ENCODE data around the gene OR10H4. TPM values are rescaled to one million over a fixed set of nuclear protein-coding genes. Genes with fewer than 3 reads are reported as not detected.

The OR10H4 gene
- total RNA-seq, 1 donor from 2014 or later: not detected

DNA sequence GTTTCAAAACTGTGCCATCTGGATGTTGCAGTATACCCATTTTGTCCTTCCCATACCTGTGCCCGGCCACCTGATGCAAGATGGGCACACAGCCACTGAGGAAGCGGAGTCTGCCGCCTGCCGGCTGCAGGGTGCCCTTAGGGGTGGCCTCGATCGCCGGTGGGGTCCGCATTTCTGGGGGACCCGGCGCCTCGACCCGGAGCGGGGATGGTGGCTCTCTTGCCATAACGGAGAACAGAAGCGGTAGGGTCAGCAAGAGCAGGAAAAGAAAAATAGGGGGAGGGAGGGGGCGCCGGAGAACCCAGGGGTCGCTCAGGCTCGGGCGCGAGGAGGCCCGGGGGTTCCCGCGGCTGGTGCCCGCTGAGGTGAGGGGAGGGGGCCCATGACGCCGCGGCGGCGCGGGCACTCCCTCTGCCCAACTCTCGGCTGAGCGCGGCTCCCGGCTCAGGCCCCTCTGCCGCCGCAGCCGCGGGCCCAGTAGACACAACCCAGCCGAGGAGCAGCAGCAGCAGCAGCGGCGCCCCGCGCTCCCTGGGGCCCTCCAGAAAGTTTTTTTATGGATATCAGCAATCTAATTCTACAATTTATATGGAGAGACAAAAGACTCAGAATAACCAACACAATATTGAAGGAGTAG lies 37.1 kb upstream of the OR10H4 start:
- H3K27me3 Mint-ChIP-seq (ENCODE audit: low read depth): no peaks in the 10 kb centered on the region
- peaks cover 1% of the 10 kb centered on the region for H3K36me3 Mint-ChIP-seq
- no peak overlapping the region for H3K4me3 Mint-ChIP-seq
- DNase-seq (ENCODE audit: low spot score in 2 of 2, unreplicated experiment in 2 of 2): no peak
- TF ChIP-seq, protein P1, sequence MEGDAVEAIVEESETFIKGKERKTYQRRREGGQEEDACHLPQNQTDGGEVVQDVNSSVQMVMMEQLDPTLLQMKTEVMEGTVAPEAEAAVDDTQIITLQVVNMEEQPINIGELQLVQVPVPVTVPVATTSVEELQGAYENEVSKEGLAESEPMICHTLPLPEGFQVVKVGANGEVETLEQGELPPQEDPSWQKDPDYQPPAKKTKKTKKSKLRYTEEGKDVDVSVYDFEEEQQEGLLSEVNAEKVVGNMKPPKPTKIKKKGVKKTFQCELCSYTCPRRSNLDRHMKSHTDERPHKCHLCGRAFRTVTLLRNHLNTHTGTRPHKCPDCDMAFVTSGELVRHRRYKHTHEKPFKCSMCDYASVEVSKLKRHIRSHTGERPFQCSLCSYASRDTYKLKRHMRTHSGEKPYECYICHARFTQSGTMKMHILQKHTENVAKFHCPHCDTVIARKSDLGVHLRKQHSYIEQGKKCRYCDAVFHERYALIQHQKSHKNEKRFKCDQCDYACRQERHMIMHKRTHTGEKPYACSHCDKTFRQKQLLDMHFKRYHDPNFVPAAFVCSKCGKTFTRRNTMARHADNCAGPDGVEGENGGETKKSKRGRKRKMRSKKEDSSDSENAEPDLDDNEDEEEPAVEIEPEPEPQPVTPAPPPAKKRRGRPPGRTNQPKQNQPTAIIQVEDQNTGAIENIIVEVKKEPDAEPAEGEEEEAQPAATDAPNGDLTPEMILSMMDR (IDR thresholded peaks at IDR 0.05; ENCODE audit: unreplicated experiment): no peak
- no peak overlapping the region for H3K27ac Mint-ChIP-seq
- H3K4me1 Mint-ChIP-seq: no peaks in the 10 kb centered on the region
- peaks cover 67% of the 10 kb centered on the region for H3K9me3 Mint-ChIP-seq

DNA sequence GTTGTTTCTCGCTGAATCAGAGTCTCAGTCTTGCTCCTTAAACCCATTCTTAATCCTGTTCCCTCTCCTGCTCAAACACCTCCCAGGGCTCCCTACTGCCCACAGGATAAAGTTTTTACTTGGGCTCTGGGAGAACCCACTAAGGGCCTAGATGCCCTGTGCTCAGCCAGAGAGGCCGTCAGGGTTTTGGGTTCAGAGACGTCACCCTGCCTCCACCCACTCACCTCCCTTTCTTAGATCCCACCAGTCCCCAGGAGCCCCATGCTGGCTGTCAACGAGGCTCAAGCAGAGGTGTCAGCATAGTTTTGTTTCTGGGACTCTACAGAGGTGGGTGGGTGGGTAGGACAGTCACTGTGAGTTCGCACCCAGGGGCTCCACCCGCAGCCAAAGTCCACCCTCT lies 35.4 kb upstream of the OR10H4 start:
- DNase-seq (ENCODE audit: low spot score in 2 of 2, unreplicated experiment in 2 of 2): no peak
- Mint-ChIP-seq H3K4me1 (no peaks in the 10 kb centered on the region), H3K27ac (no peak overlapping the region), H3K27me3 (ENCODE audit: low read depth) (no peaks in the 10 kb centered on the region), H3K9me3 (peaks cover 74% of the 10 kb centered on the region), H3K4me3 (no peak overlapping the region), H3K36me3 (peaks cover 1% of the 10 kb centered on the region)
- TF ChIP-seq, protein P1 (IDR thresholded peaks at IDR 0.05; ENCODE audit: unreplicated experiment): no peak

DNA sequence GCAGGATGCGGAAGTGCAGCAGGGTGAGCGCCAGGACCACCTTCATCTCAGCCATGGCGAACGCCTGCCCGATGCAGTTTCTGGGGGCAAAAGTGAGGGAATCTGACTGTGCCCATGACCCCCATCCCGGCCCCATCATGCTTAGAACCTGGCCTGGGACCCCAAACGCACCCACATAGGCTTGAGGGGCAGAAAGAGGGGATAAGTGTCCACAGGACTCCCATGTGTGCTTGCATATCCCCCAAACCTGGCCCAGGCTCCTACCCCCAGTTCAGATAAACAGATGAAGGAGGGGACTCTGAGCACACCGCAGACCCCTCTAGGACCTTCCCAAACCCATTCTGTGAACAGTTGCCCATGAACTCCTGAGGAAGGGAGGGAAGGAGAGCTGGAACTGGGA lies 35.0 kb upstream of the OR10H4 start:
- H3K27ac Mint-ChIP-seq: no peak overlapping the region
- H3K27me3 Mint-ChIP-seq (ENCODE audit: low read depth): no peaks in the 10 kb centered on the region
- peaks cover 74% of the 10 kb centered on the region for H3K9me3 Mint-ChIP-seq
- H3K4me3 Mint-ChIP-seq: no peak overlapping the region
- H3K36me3 Mint-ChIP-seq: peaks cover 1% of the 10 kb centered on the region
- H3K4me1 Mint-ChIP-seq: no peaks in the 10 kb centered on the region
- DNase-seq (ENCODE audit: low spot score in 2 of 2, unreplicated experiment in 2 of 2): no peak
- TF ChIP-seq, protein P1 (IDR thresholded peaks at IDR 0.05; ENCODE audit: unreplicated experiment): no peak

DNA sequence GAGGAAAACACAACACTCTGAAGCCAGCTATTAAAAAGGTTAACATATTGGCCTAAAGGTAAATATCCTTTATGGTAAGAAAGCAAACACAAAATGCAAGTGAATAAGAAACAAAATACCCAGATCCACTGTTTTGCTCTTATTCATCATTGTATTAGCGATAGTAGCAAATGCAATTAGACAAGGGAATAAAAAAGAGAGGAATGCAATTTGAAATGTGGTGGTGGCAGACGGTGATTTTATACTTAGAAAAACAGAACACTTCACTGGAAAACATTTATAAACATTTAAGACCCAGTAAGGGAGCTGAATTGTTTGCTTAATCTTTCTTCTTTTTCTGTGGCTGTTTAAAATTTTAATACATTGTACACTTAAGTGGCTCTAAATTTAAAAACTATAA lies 33.7 kb upstream of the OR10H4 start:
- no peak overlapping the region for H3K4me3 Mint-ChIP-seq
- TF ChIP-seq, protein P1 (IDR thresholded peaks at IDR 0.05; ENCODE audit: unreplicated experiment): no peak
- peaks cover 1% of the 10 kb centered on the region for H3K36me3 Mint-ChIP-seq
- H3K27ac Mint-ChIP-seq: no peak overlapping the region
- no peaks in the 10 kb centered on the region for H3K4me1 Mint-ChIP-seq
- H3K27me3 Mint-ChIP-seq (ENCODE audit: low read depth): no peaks in the 10 kb centered on the region
- DNase-seq (ENCODE audit: low spot score in 2 of 2, unreplicated experiment in 2 of 2): no peak
- peaks cover 72% of the 10 kb centered on the region for H3K9me3 Mint-ChIP-seq

DNA sequence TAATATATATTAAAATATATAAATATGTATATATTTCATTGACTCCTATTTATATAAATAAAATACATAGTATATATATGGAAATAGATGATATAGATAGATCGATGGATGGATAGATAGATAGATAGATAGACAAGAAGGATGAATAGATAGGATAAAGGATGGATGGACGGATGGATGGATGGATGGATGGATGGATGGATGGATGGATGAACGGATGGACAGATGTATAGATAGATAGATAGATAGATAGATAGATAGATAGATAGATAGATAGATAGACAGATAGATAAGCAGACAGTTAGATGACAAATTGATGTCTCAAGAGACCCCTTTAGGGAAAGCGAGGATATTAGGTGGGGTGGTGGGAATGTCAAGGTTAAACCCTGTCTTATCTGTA lies 29.6 kb upstream of the OR10H4 start:
- Mint-ChIP-seq H3K4me3 (no peak overlapping the region), H3K27me3 (ENCODE audit: low read depth) (no peaks in the 10 kb centered on the region), H3K27ac (no peak overlapping the region), H3K36me3 (no peaks in the 10 kb centered on the region), H3K4me1 (no peaks in the 10 kb centered on the region), H3K9me3 (peaks cover 83% of the 10 kb centered on the region)
- DNase-seq (ENCODE audit: low spot score in 2 of 2, unreplicated experiment in 2 of 2): no peak
- TF ChIP-seq, protein P1 (IDR thresholded peaks at IDR 0.05; ENCODE audit: unreplicated experiment): no peak

DNA sequence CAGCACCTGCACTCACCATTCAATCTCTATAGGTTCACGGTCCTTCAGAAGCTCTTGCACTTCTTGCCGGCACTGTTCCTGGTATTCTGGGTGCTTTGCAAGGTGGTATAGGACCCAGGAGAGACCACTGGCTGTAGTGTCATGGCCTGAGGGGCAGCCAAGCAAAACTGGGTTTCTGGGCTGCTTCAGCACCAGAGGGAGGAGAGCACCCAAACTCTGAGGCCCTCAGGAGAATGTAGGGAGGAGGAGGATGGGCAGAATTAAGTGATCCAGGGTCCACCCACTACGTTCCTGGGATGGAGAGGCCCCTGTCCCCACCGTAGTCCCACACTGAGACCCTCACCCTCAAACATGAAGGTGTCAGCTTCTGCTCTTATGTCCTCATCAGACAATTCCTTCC lies 26.8 kb upstream of the OR10H4 start:
- H3K4me3 Mint-ChIP-seq: no peak overlapping the region
- no peak overlapping the region for H3K27ac Mint-ChIP-seq
- no peaks in the 10 kb centered on the region for H3K36me3 Mint-ChIP-seq
- DNase-seq (ENCODE audit: low spot score in 2 of 2, unreplicated experiment in 2 of 2): no peak
- no peaks in the 10 kb centered on the region for H3K4me1 Mint-ChIP-seq
- no peaks in the 10 kb centered on the region for H3K27me3 Mint-ChIP-seq (ENCODE audit: low read depth)
- TF ChIP-seq, protein P1 (IDR thresholded peaks at IDR 0.05; ENCODE audit: unreplicated experiment): no peak
- peaks cover 80% of the 10 kb centered on the region for H3K9me3 Mint-ChIP-seq

Measured in mesothelial cell of epicardium (in vitro differentiated cells).